Esophagus squamous epithelium (tissue), 5 donors: ENCODE results near the gene RNASEH1. TPM values are rescaled to one million over a fixed set of nuclear protein-coding genes. Genes with fewer than 3 reads are reported as not detected.

Experiments used
- DNase-seq: peaks from one replicate; lab custom pipeline; 2025; lab: John Stamatoyannopoulos, UW
- H3K27ac ChIP-seq, 4 donors: fragments of 200-600 bp; sonication (generic); one replicate each; pipeline ENCODE4 v1.5.1; 2016 to 2019; ENCODE audit warnings: mild to moderate bottlenecking in 1 of 4
- H3K27me3 ChIP-seq, 4 donors: fragments of 200-600 bp; sonication (generic); 1 replicate in 3 of 4; 2 replicates in 1 of 4; pipeline versions ENCODE4 v1.5.1 to v1.6.0; 2017 to 2021; ENCODE audit warnings: antibody characterized with exemption in 1 of 4
- H3K36me3 ChIP-seq, 3 donors: fragments of 200-600 bp; sonication (generic); one replicate each; pipeline ENCODE4 v1.5.1; 2016 to 2019
- H3K4me1 ChIP-seq, 3 donors: fragments of 200-600 bp; sonication (generic); one replicate each; pipeline ENCODE4 v1.5.1; 2017 to 2019
- H3K4me3 ChIP-seq, 4 donors: fragments of 200-600 bp; sonication (generic); 1 replicate in 3 of 4; 2 replicates in 1 of 4; pipeline ENCODE4 v1.5.1; 2016 to 2019; ENCODE audit warnings: mild to moderate bottlenecking in 2 of 4, moderate library complexity in 1 of 4
- H3K9me3 ChIP-seq, 3 donors: fragments of 200-600 bp; sonication (generic); one replicate each; pipeline ENCODE4 v1.5.1; 2016 to 2019
- CTCF ChIP-seq, 6 experiments: fragments of 450-650 bp in 4 of 6; fragments of 200-600 bp in 2 of 6; sonication (generic) in 2 of 6; IDR thresholded peaks; one replicate each; pipeline ENCODE4 v1.5.1; 2016 to 2019; ENCODE audit warnings: antibody characterized with exemption in 6 of 6, mild to moderate bottlenecking in 4 of 6, moderate library complexity in 4 of 6
- POLR2A ChIP-seq, 4 donors: fragments of 450-650 bp; IDR thresholded peaks; one replicate each; pipeline ENCODE4 v1.6.1; 2017; ENCODE audit warnings: antibody characterized with exemption in 4 of 4, mild to moderate bottlenecking in 4 of 4, moderate library complexity in 3 of 4
- WGBS, 2 donors: methylation state at CpG; one replicate each; pipeline ENCODE4 v1.1.5; 2018; 5-methylcytosine and 5-hydroxymethylcytosine counted together
- intact Hi-C: fragments of 100-400 bp; cut with DNase I; formaldehyde crosslinking; loops from one replicate; pipeline ENCODE4 v1.15.0; 2022
- total RNA-seq, 4 donors: library from RNA; depleted of rRNA; stranded (reverse); fragments of >200 nt; gene quantifications; one replicate each; pipeline ENCODE4 v1.1.0, GENCODE V29; 2016
- donor health status: DM: yes; HTN: yes; CAD: no.

The RNASEH1 gene
- 10 to 100 TPM; 12.1 to 21.2 (median 19.0) TPM for total RNA-seq

GRCh38 chr2:3558205-3559014 is at the start of gene RNASEH1:
Gene RNASEH1 (minus strand): TSS chr2:3558333. CDS start chr2:3558260, 73 bp downstream.
- 8 to 11% methylated on average over 8 to 14 of the region's 67 CpGs for WGBS, 2 donors
- H3K27ac ChIP-seq = peak within 1 kb of the TSS; percentile 92 to 98 (median 94)
- no peaks in the 10 kb centered on the region for H3K9me3 ChIP-seq
- peaks cover 0 to 33% (median 10%) of the 10 kb centered on the region in 3 donors for H3K36me3 ChIP-seq
- intact Hi-C loops = no loop called here
- H3K4me1 ChIP-seq = peaks cover 0 to 26% (median 12%) of the 10 kb centered on the region in 3 donors
- H3K4me3 ChIP-seq = peak within 1 kb of the TSS; percentile 79 to 89 (median 83)
- TF ChIP-seq POLR2A (IDR thresholded peaks at IDR 0.05) = peak in 3 of 4 donors; percentile 73 to 87 (median 79)
- TF ChIP-seq CTCF (IDR thresholded peaks at IDR 0.05) = peak in 1 of 6 experiments; percentile 23
- H3K27me3 ChIP-seq = no peaks in the 10 kb centered on the region
- peak; percentile 88 for DNase-seq

- TF ChIP-seq POLR2A (IDR thresholded peaks at IDR 0.05) (no peak), CTCF (IDR thresholded peaks at IDR 0.05) (no peak)
- H3K27ac ChIP-seq = no peak overlapping the region
- 87% methylated on average over 22 to 23 of the region's 37 CpGs for WGBS, 2 donors
- H3K36me3 ChIP-seq = no peaks in the 10 kb centered on the region
- H3K27me3 ChIP-seq = no peaks in the 10 kb centered on the region
- no peak for DNase-seq
- no peak overlapping the region for H3K4me3 ChIP-seq
- no peaks in the 10 kb centered on the region for H3K9me3 ChIP-seq
- intact Hi-C loops = no loop called here
- H3K4me1 ChIP-seq = no peaks in the 10 kb centered on the region
These were observed 48.5 kb upstream of the RNASEH1 start for GRCh38 chr2:3606370-3607201.

GRCh38 chr2:3606028-3606369 is 47.9 kb upstream of the RNASEH1 start:
- 80 to 86% methylated on average over 6 to 8 of the region's 11 CpGs for WGBS, 2 donors
- H3K4me3 ChIP-seq = no peak overlapping the region
- H3K27ac ChIP-seq = no peak overlapping the region

GRCh38 chr2:3604991-3605961 is 47.1 kb upstream of the RNASEH1 start:
- WGBS, 2 donors = 61 to 79% methylated on average over 17 to 23 of the region's 44 CpGs
- no peaks in the 10 kb centered on the region for H3K4me1 ChIP-seq
- no peaks in the 10 kb centered on the region for H3K9me3 ChIP-seq
- DNase-seq = no peak
- no peak overlapping the region for H3K27ac ChIP-seq
- no peak overlapping the region for H3K4me3 ChIP-seq
- no peaks in the 10 kb centered on the region for H3K36me3 ChIP-seq
- TF ChIP-seq CTCF (IDR thresholded peaks at IDR 0.05) (no peak), POLR2A (IDR thresholded peaks at IDR 0.05) (no peak)
- no peaks in the 10 kb centered on the region for H3K27me3 ChIP-seq
- intact Hi-C loops = no loop called here

More at GRCh38 chr2:3606028-3606369, 47.9 kb upstream of the RNASEH1 start:
- no peaks in the 10 kb centered on the region for H3K36me3 ChIP-seq
- no peak for TF ChIP-seq POLR2A (IDR thresholded peaks at IDR 0.05)
- TF ChIP-seq CTCF (IDR thresholded peaks at IDR 0.05) = no peak
- DNase-seq = no peak
- H3K4me1 ChIP-seq = no peaks in the 10 kb centered on the region
- no peaks in the 10 kb centered on the region for H3K9me3 ChIP-seq
- no peaks in the 10 kb centered on the region for H3K27me3 ChIP-seq
- intact Hi-C loops = no loop called here
